Tibial nerve (tissue), 4 donors: ENCODE results near the gene NBPF14.
"Not testable (repeated sequence)": the region's sequence is repeated elsewhere in the genome, so short reads cannot be mapped to it uniquely, and the experiment has no call there.

ENCODE experiments used
- CTCF ChIP-seq, 5 experiments: fragments of 200-600 bp in 3 of 5; fragments of 450-650 bp in 2 of 5; sonication (generic) in 3 of 5; IDR thresholded peaks; one replicate each; pipeline ENCODE4 v1.5.1; 2016 to 2019; ENCODE audit warnings: antibody characterized with exemption in 5 of 5, mild to moderate bottlenecking in 3 of 5, moderate library complexity in 2 of 5
- EP300 ChIP-seq, 2 donors: sonication (generic); formaldehyde crosslinking; IDR thresholded peaks; one replicate each; pipeline ENCODE4 v1.6.1; 2017; ENCODE audit warnings: antibody characterized with exemption in 2 of 2, mild to moderate bottlenecking in 1 of 2
- POLR2A ChIP-seq, 2 donors: fragments of 450-650 bp; IDR thresholded peaks; one replicate each; pipeline ENCODE4 v1.6.1; 2017; ENCODE audit warnings: antibody characterized with exemption in 2 of 2, mild to moderate bottlenecking in 2 of 2, moderate library complexity in 2 of 2

DNA sequence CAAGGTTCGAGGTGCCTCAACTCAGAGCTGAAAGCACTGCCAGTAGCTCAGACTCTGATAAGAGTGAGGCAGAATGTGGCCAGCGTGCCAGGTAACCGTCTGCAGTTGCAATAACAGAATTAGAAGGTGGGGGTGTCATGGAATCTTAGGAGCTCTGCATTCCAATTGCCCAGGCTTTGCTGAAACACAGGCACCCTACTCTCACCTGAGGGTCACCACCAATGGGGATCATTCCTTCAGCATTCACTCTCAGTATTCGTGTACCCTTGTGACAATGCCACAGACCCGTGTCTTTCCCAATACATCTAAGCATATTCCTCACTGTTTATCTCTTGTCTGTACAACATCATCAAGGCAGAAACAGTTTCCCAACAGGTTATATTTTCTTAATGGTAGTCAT lies at the start of gene NBPF14:
- TF ChIP-seq CTCF, POLR2A, EP300 (IDR thresholded peaks at IDR 0.05): not testable (repeated sequence)
